ENCODE data around the gene RNF220. TPM values are rescaled to one million over a fixed set of nuclear protein-coding genes. Genes with fewer than 3 reads are reported as not detected.

RNF220 gene
- total and polyA plus RNA-seq, 10 donors = 59.0 to 126 (median 71.7) TPM

GRCh38 chr1:44605914-44606615 lies 201.0 kb downstream of the RNF220 start:
- TF ChIP-seq POLR2AphosphoS5 (IDR thresholded peaks at IDR 0.05) (no peak), CTCF (IDR thresholded peaks at IDR 0.05 in 8 of 11, conservative IDR thresholded peaks at IDR 0.05 in 3 of 11) (no peak), POLR2A (IDR thresholded peaks at IDR 0.05) (no peak)
- Histone ChIP-seq H3K9me3 (no peaks in the 10 kb centered on the region), H3K4me1 (no peaks in the 10 kb centered on the region), H3K27me3 (replicated peaks in 1 of 7) (peaks cover 0 to 48% (median 0%) of the 10 kb centered on the region in 7 donors), H3K27ac (no peak overlapping the region), H3K4me3 (no peak overlapping the region), H3K36me3 (no peaks in the 10 kb centered on the region)
- DNase-seq = peak; percentile 47
- intact Hi-C loops (cut with DNase I; ENCODE audit: low total_unique reads) = no loop called here
- 82 to 89% (median 88%) methylated on average over 12 of the region's 12 CpGs for WGBS, 5 donors

GRCh38 chr1:44606701-44607281 lies 201.7 kb downstream of the RNF220 start:
- 87 to 95% (median 89%) methylated on average over 8 of the region's 8 CpGs for WGBS, 5 donors
- no peak for TF ChIP-seq POLR2AphosphoS5 (IDR thresholded peaks at IDR 0.05)
- TF ChIP-seq CTCF (IDR thresholded peaks at IDR 0.05 in 8 of 11, conservative IDR thresholded peaks at IDR 0.05 in 3 of 11) = no peak
- TF ChIP-seq POLR2A (IDR thresholded peaks at IDR 0.05) = no peak
- Histone ChIP-seq H3K4me3 (no peak overlapping the region), H3K4me1 (no peaks in the 10 kb centered on the region), H3K27me3 (replicated peaks in 1 of 7) (peaks cover 0 to 48% (median 0%) of the 10 kb centered on the region in 7 donors), H3K9me3 (no peaks in the 10 kb centered on the region), H3K36me3 (no peaks in the 10 kb centered on the region), H3K27ac (no peak overlapping the region)
- intact Hi-C loops (cut with DNase I; ENCODE audit: low total_unique reads) = no loop called here
- no peak for DNase-seq

- H3K27ac ChIP-seq = no peak overlapping the region
- WGBS, 5 donors = 83 to 91% (median 89%) methylated on average over 6 of the region's 6 CpGs
- TF ChIP-seq CTCF (IDR thresholded peaks at IDR 0.05 in 8 of 11, conservative IDR thresholded peaks at IDR 0.05 in 3 of 11) (no peak), POLR2A (IDR thresholded peaks at IDR 0.05) (no peak), POLR2AphosphoS5 (IDR thresholded peaks at IDR 0.05) (no peak)
- H3K27me3 ChIP-seq (replicated peaks in 1 of 7) = peaks cover 0 to 36% (median 0%) of the 10 kb centered on the region in 7 donors
- no peaks in the 10 kb centered on the region for H3K36me3 ChIP-seq
- no peak overlapping the region for H3K4me3 ChIP-seq
- H3K4me1 ChIP-seq = no peaks in the 10 kb centered on the region
- intact Hi-C loops (cut with DNase I; ENCODE audit: low total_unique reads) = no loop called here
- no peak for DNase-seq
- no peaks in the 10 kb centered on the region for H3K9me3 ChIP-seq
Observed at GRCh38 chr1:44608141-44608540, 203.1 kb downstream of the RNF220 start.

- TF ChIP-seq CTCF (IDR thresholded peaks at IDR 0.05 in 8 of 11, conservative IDR thresholded peaks at IDR 0.05 in 3 of 11) (peak in 7 of 11 experiments; percentile 33 to 47 (median 43)), POLR2A (IDR thresholded peaks at IDR 0.05) (no peak)
- Histone ChIP-seq H3K27me3 (replicated peaks in 1 of 7) (peaks cover 0 to 29% (median 0%) of the 10 kb centered on the region in 7 donors), H3K36me3 (no peaks in the 10 kb centered on the region), H3K4me1 (no peaks in the 10 kb centered on the region), H3K4me3 (no peak overlapping the region), H3K27ac (no peak overlapping the region), H3K9me3 (no peaks in the 10 kb centered on the region)
- 69 to 84% (median 70%) methylated on average over 10 of the region's 10 CpGs for WGBS, 5 donors
- DNase-seq = no peak
- intact Hi-C loops (cut with DNase I; ENCODE audit: low total_unique reads) = no loop called here
Observed at GRCh38 chr1:44609412-44609767, 204.3 kb downstream of the RNF220 start.

Data from spleen (tissue), 11 donors.